K562 (cell line): Measurements from ENCODE around the gene ACTN4. TPM values are rescaled to one million over a fixed set of nuclear protein-coding genes. Genes with fewer than 3 reads are reported as not detected.
A peak's percentile ranks its signal among the peaks of the same experiment; 100 is the strongest.

Experiments
- RBFOX2 ChIP-seq: fragments of 200-400 bp; formaldehyde crosslinking; IDR thresholded peaks from 2 replicates; pipeline ENCODE4 v1.6.1; 2017; ENCODE audit warnings: low read depth, mild to moderate bottlenecking, low read length, moderate library complexity
- ZNF609 ChIP-seq: sonication (generic); formaldehyde crosslinking; IDR thresholded peaks from 2 replicates; pipeline ENCODE4 v1.8.1; 2023; ENCODE audit warnings: missing genetic modification reagents, mild to moderate bottlenecking, borderline replicate concordance
- ZNF740 ChIP-seq, 3 experiments: fragments of 200-800 bp in 1 of 3; sonication (Bioruptor generic) in 1 of 3; sonication (generic) in 1 of 3; formaldehyde crosslinking in 1 of 3; IDR thresholded peaks; 2 replicates each; pipeline versions ENCODE4 v1.6.1 to v1.8.0; 2016 to 2022; ENCODE audit warnings: mild to moderate bottlenecking in 2 of 3, missing compliant biosample characterization in 2 of 3, missing genetic modification characterization in 2 of 3, missing genetic modification reagents in 1 of 3
- polyA plus RNA-seq, 8 experiments: library from polyadenylated mRNA; depleted of rRNA in 4 of 8; stranded (reverse) in 5 of 8; unstranded in 3 of 8; fragments of >200 nt; fragmentation: Nextera tagmentation in 2 of 8; fragmentation: Illumina TruSeq in 1 of 8; extraction: Ambion mirVana in 2 of 8; extraction: Trizol in 1 of 8; gene quantifications; 2 replicates each; pipeline versions ENCODE4 v1.2.1 to v1.2.3, GENCODE V29; 2011 to 2014; ENCODE audit warnings: inconsistent platforms in 1 of 8, missing spikeins in 1 of 8
- total RNA-seq, 7 experiments: library from RNA; depleted of rRNA in 6 of 7; stranded (reverse); fragments of >200 nt in 6 of 7; fragmentation: Illumina TruSeq in 2 of 7; extraction: Trizol in 2 of 7; gene quantifications; 2 replicates each; pipeline versions ENCODE4 v1.2.1 to v1.2.3, GENCODE V29; 2011 to 2021; ENCODE audit warnings: low replicate concordance in 1 of 7

The ACTN4 gene
- total and polyA plus RNA-seq, 9 of the 15 experiments (the other 6 are each of a cell fraction or from before 2014, with no cell fraction given): 3.1 to 385 (median 125) TPM

- TF ChIP-seq ZNF609 (CRISPR knock-in tag) (no peak), ZNF740 (CRISPR knock-in tag; IDR thresholded peaks at IDR 0.05) (no peak), ZNF740 (tag; IDR thresholded peaks at IDR 0.05) (0 out of 4 replicates have a peak, but pooled peaks of 1 of the 2 experiments have one; percentile 48), RBFOX2 (0 out of 2 replicates have a peak, but pooled peaks have one; percentile 29)
These were observed 89.9 kb downstream of the ACTN4 start (continued) for GRCh38 chr19:38737281-38737865.
